Body of pancreas (tissue), 4 donors: Measurements from ENCODE around the gene FBXO11.

ENCODE experiments used
- CTCF ChIP-seq, 7 experiments: fragments of 450-650 bp in 4 of 7; fragments of 200-600 bp in 3 of 7; sonication (generic) in 3 of 7; IDR thresholded peaks; one replicate each; pipeline ENCODE4 v1.5.1; 2016 to 2019; ENCODE audit warnings: antibody characterized with exemption in 7 of 7
- POLR2A ChIP-seq, 3 donors: fragments of 450-650 bp; IDR thresholded peaks; one replicate each; pipeline ENCODE4 v1.6.1; 2016; ENCODE audit warnings: antibody characterized with exemption in 3 of 3, mild to moderate bottlenecking in 2 of 3

DNA sequence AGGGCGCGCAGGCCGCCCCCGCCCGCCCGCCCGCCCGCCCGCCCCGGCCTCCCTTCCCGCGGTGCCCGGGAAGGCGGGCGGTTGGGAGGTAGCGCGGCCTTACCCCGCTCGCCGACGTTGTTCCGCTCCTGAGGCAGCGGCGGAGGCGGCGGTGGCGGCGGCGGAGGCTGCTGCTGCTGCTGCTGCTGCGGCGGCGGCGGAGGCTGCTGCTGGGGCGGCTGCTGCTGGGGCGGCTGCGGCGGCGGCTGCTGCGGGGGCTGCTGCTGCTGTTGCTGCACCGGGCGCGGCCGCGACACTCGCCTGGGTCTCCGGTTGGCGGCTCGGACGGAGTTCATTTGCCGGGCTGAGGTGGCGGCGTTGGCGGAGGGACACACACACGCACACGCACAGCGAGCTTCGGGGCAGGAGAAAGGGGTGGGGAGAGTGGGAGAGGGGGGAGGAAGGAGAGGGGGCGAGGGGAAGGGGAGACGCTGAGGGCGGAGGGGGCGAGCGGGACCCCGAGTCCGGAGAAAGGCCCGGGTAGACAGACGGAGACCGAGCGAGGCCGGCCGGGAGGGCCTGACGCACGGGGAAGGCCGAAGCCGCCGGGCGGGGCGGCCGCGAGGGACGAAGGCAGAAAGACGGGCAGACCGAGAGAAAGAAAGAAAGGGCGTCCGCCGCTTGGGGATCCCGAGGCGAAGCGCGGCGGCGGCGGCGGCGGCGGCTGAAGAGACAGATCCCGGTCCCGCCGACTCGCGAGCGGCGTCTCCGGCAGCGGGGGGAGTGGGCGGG, 727 bp downstream of the FBXO11 start:
- TF ChIP-seq CTCF (IDR thresholded peaks at IDR 0.05), result no peak
- no peak for TF ChIP-seq POLR2A (IDR thresholded peaks at IDR 0.05)
